ENCODE results near the gene VPS52.

- TF ChIP-seq POLR2A (IDR thresholded peaks at IDR 0.05) (no peak), POLR2AphosphoS5 (IDR thresholded peaks at IDR 0.05) (no peak), EP300 (IDR thresholded peaks at IDR 0.05) (no peak)
- TF ChIP-seq, protein P1, sequence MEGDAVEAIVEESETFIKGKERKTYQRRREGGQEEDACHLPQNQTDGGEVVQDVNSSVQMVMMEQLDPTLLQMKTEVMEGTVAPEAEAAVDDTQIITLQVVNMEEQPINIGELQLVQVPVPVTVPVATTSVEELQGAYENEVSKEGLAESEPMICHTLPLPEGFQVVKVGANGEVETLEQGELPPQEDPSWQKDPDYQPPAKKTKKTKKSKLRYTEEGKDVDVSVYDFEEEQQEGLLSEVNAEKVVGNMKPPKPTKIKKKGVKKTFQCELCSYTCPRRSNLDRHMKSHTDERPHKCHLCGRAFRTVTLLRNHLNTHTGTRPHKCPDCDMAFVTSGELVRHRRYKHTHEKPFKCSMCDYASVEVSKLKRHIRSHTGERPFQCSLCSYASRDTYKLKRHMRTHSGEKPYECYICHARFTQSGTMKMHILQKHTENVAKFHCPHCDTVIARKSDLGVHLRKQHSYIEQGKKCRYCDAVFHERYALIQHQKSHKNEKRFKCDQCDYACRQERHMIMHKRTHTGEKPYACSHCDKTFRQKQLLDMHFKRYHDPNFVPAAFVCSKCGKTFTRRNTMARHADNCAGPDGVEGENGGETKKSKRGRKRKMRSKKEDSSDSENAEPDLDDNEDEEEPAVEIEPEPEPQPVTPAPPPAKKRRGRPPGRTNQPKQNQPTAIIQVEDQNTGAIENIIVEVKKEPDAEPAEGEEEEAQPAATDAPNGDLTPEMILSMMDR (IDR thresholded peaks at IDR 0.05), result no peak
These were observed 69.7 kb downstream of the VPS52 start for GRCh38 chr6:33201935-33202334.
